IMR-90 (cell line): ENCODE results near the gene ANKRD30A. TPM values are rescaled to one million over a fixed set of nuclear protein-coding genes. Genes with fewer than 3 reads are reported as not detected.

Source experiments
- ATAC-seq: fragments of 200-7000 bp; cut with Tn5 transposase; 2 replicates; pipeline ENCODE4 v1.9.1; 2020; ENCODE audit warnings: low read depth, mild to moderate bottlenecking, moderate library complexity
- BruUV-seq: library from RNA; stranded (reverse); fragments of 400-500 nt; replicated peaks from 2 replicates; lab custom pipeline; 2021; lab: Mats Ljungman, UMichigan
- CTCF ChIA-PET: fragments of 300-600 bp; formaldehyde crosslinking; extraction: SDS; loops from one replicate; lab custom pipeline; 2021; ENCODE audit warnings: antibody characterized with exemption; lab: Yijun Ruan, JAX
- POLR2A ChIA-PET: fragments of 300-600 bp; sonication (Branson Sonifier 250); formaldehyde crosslinking; loops from one replicate; lab custom pipeline; 2022; ENCODE audit warnings: antibody characterized with exemption; ENCODE audit not compliant: unreplicated experiment; lab: Charles Lee
- DNase-seq: peaks from one replicate; pipeline ENCODE4 v3.0.0; 2013
- H2AFZ ChIP-seq: replicated peaks from 2 replicates; pipeline ENCODE3; 2013; ENCODE audit warnings: low read length, mild to moderate bottlenecking; ENCODE audit not compliant: poor library complexity
- H2AK5ac ChIP-seq: 2 replicates; pipeline ENCODE4 v1.6.1; 2013; ENCODE audit warnings: low read depth, low read length, inconsistent platforms
- H2AK9ac ChIP-seq: replicated peaks from 2 replicates; pipeline ENCODE3; 2013; ENCODE audit warnings: mild to moderate bottlenecking, low read depth, low read length, moderate library complexity; ENCODE audit not compliant: poor library complexity
- H2BK120ac ChIP-seq: 2 replicates; pipeline ENCODE4 v1.6.1; 2013; ENCODE audit warnings: low read depth, low read length, inconsistent platforms
- H2BK15ac ChIP-seq: 3 replicates; pipeline ENCODE4 v1.6.1; 2013; ENCODE audit warnings: low read depth, low read length, inconsistent platforms
- H2BK20ac ChIP-seq: 2 replicates; pipeline ENCODE4 v1.6.1; 2013; ENCODE audit warnings: low read depth, mild to moderate bottlenecking, inconsistent platforms, low read length, moderate library complexity
- H2BK5ac ChIP-seq: 2 replicates; pipeline ENCODE4 v1.6.1; 2013; ENCODE audit warnings: mild to moderate bottlenecking, low read depth, low read length, inconsistent platforms; ENCODE audit not compliant: poor library complexity, severe bottlenecking
- H3K14ac ChIP-seq: replicated peaks from 2 replicates; pipeline ENCODE4 v1.6.1; 2013; ENCODE audit warnings: low read depth, low read length, inconsistent platforms
- H3K18ac ChIP-seq: 2 replicates; pipeline ENCODE4 v1.6.1; 2013; ENCODE audit warnings: low read depth, low read length, control low read depth
- H3K23ac ChIP-seq: 2 replicates; pipeline ENCODE4 v1.6.1; 2013; ENCODE audit warnings: low read depth, low read length, inconsistent platforms
- H3K27ac ChIP-seq: 2 replicates; pipeline ENCODE4 v1.5.1; 2013; ENCODE audit warnings: mild to moderate bottlenecking, control low read depth, low read length; ENCODE audit not compliant: insufficient read depth
- H3K27me3 ChIP-seq: 2 replicates; pipeline ENCODE4 v1.6.1; 2013; ENCODE audit warnings: low read length; ENCODE audit not compliant: control insufficient read depth, insufficient read depth
- H3K36me3 ChIP-seq: 2 replicates; pipeline ENCODE4 v1.6.1; 2013; ENCODE audit warnings: low read length, mixed read lengths; ENCODE audit not compliant: control insufficient read depth, insufficient read depth
- H3K4ac ChIP-seq: 2 replicates; pipeline ENCODE4 v1.6.1; 2013; ENCODE audit warnings: low read depth, low read length, inconsistent platforms
- H3K4me1 ChIP-seq: 2 replicates; pipeline ENCODE4 v1.6.1; 2013; ENCODE audit warnings: low read length, mixed read lengths; ENCODE audit not compliant: control insufficient read depth, insufficient read depth
- H3K4me2 ChIP-seq: 2 replicates; pipeline ENCODE4 v1.6.1; 2013; ENCODE audit warnings: low read depth, mild to moderate bottlenecking, control low read depth, low read length, moderate library complexity
- H3K4me3 ChIP-seq: 2 replicates; pipeline ENCODE4 v1.5.1; 2013; ENCODE audit warnings: low read depth, mild to moderate bottlenecking, control low read depth, low read length, moderate library complexity; ENCODE audit not compliant: insufficient read depth
- H3K56ac ChIP-seq: 2 replicates; pipeline ENCODE4 v1.6.1; 2013; ENCODE audit warnings: low read length, inconsistent platforms; ENCODE audit not compliant: insufficient read depth; ENCODE audit errors: extremely low read depth
- H3K79me1 ChIP-seq, 2 experiments: 2 replicates each; pipeline ENCODE4 v1.6.1; 2013; ENCODE audit warnings: low read length in 2 of 2, inconsistent platforms in 1 of 2, low read depth in 1 of 2
- H3K9ac ChIP-seq: 2 replicates; pipeline ENCODE4 v1.6.1; 2013; ENCODE audit warnings: low read depth, low read length, control low read depth
- H3K9me1 ChIP-seq: 2 replicates; pipeline ENCODE4 v1.6.1; 2013; ENCODE audit warnings: low read length, inconsistent platforms; ENCODE audit not compliant: insufficient read depth
- H3K9me3 ChIP-seq: 2 replicates; pipeline ENCODE4 v1.6.1; 2013; ENCODE audit warnings: low read length; ENCODE audit not compliant: control insufficient read depth, insufficient read depth
- H4K20me1 ChIP-seq: 2 replicates; pipeline ENCODE4 v1.6.1; 2013; ENCODE audit warnings: low read length, inconsistent platforms; ENCODE audit not compliant: insufficient read depth
- H4K5ac ChIP-seq: 2 replicates; pipeline ENCODE4 v1.6.1; 2013; ENCODE audit warnings: mild to moderate bottlenecking, low read depth, low read length, control low read depth
- H4K8ac ChIP-seq, 2 experiments: 2 replicates each; pipeline ENCODE4 v1.6.1; 2013; ENCODE audit warnings: low read depth in 2 of 2, low read length in 2 of 2, control low read depth in 1 of 2, inconsistent platforms in 1 of 2
- H4K91ac ChIP-seq: 2 replicates; pipeline ENCODE4 v1.6.1; 2013; ENCODE audit warnings: low read depth, low read length, inconsistent platforms; ENCODE audit not compliant: insufficient read depth
- BHLHE40 ChIP-seq: fragments of 150-350 bp; IDR thresholded peaks from 2 replicates; pipeline ENCODE4 v1.6.1; 2016; ENCODE audit warnings: mild to moderate bottlenecking, low read depth, low read length
- CEBPB ChIP-seq: IDR thresholded peaks from 2 replicates; pipeline ENCODE4 v1.6.1; 2012; ENCODE audit warnings: low read depth, low read length, improper control_type of control experiment
- CHD1 ChIP-seq: IDR thresholded peaks from 2 replicates; pipeline ENCODE4 v1.6.1; 2012; ENCODE audit warnings: low read depth, low read length, improper control_type of control experiment
- CTCF ChIP-seq: conservative IDR thresholded peaks from 2 replicates; pipeline ENCODE4 v1.5.1; 2012; ENCODE audit warnings: mild to moderate bottlenecking, low read depth, low read length, improper control_type of control experiment
- ELK1 ChIP-seq: fragments of 150-350 bp; IDR thresholded peaks from 2 replicates; pipeline ENCODE4 v1.6.1; 2016; ENCODE audit warnings: low read depth, mild to moderate bottlenecking, low read length, moderate library complexity, borderline replicate concordance
- FOS ChIP-seq: fragments of 150-350 bp; IDR thresholded peaks from 2 replicates; pipeline ENCODE4 v1.6.1; 2016; ENCODE audit warnings: low read depth, low read length
- MAFK ChIP-seq: IDR thresholded peaks from 2 replicates; pipeline ENCODE4 v1.6.1; 2012; ENCODE audit warnings: low read depth, low read length, improper control_type of control experiment
- MAZ ChIP-seq: IDR thresholded peaks from 2 replicates; pipeline ENCODE4 v1.6.1; 2012; ENCODE audit warnings: low read depth, mild to moderate bottlenecking, low read length, improper control_type of control experiment, moderate library complexity, borderline replicate concordance
- MXI1 ChIP-seq: IDR thresholded peaks from 2 replicates; pipeline ENCODE4 v1.6.1; 2012; ENCODE audit warnings: low read depth, mild to moderate bottlenecking, low read length, moderate library complexity, borderline replicate concordance
- NFE2L2 ChIP-seq: fragments of 150-350 bp; IDR thresholded peaks from 2 replicates; pipeline ENCODE4 v1.6.1; 2016; ENCODE audit warnings: low read depth, mild to moderate bottlenecking, low read length
- POLR2A ChIP-seq: IDR thresholded peaks from 2 replicates; pipeline ENCODE4 v1.6.1; 2012; ENCODE audit warnings: mild to moderate bottlenecking, low read depth, low read length
- RAD21 ChIP-seq: IDR thresholded peaks from 2 replicates; pipeline ENCODE4 v1.6.1; 2012; ENCODE audit warnings: low read length, improper control_type of control experiment
- RCOR1 ChIP-seq: IDR thresholded peaks from 2 replicates; pipeline ENCODE4 v1.6.1; 2012; ENCODE audit warnings: mild to moderate bottlenecking, low read length, improper control_type of control experiment; ENCODE audit not compliant: insufficient replicate concordance
- RFX5 ChIP-seq: IDR thresholded peaks from 2 replicates; pipeline ENCODE4 v1.8.0; 2012; ENCODE audit warnings: low read depth, mild to moderate bottlenecking, low read length, moderate library complexity
- SMC3 ChIP-seq: fragments of 150-350 bp; IDR thresholded peaks from 2 replicates; pipeline ENCODE4 v1.6.1; 2016; ENCODE audit warnings: low read depth, mild to moderate bottlenecking, antibody characterized with exemption, low read length, moderate library complexity
- WGBS, 2 experiments: methylation state at CpG; one replicate each; pipeline versions ENCODE4 v1.1.5 to v1.1.7; 2013; ENCODE audit warnings: missing lambda C conversion rate in 2 of 2; ENCODE audit not compliant: insufficient read length in 1 of 2; ENCODE audit errors: extremely low coverage in 2 of 2; 5-methylcytosine and 5-hydroxymethylcytosine counted together
- dilution Hi-C: fragments of 300-500 bp; cut with HindIII; formaldehyde crosslinking; loops from one replicate; pipeline ENCODE4 v1.14.3; 2018; ENCODE audit warnings: low sequenced_read_pairs; ENCODE audit not compliant: unreplicated experiment
- in situ Hi-C: fragments of 300-500 bp; cut with MboI; formaldehyde crosslinking; loops from 3 replicates; pipeline ENCODE4 v1.14.3; 2019; ENCODE audit warnings: low sequenced_read_pairs, inconsistent platforms, mixed read lengths
- intact Hi-C: fragments of 100-400 bp; cut with micrococcal nuclease; formaldehyde crosslinking; loops from 2 replicates; pipeline ENCODE4 v1.10.0; 2022
- polyA plus RNA-seq, 3 experiments: library from polyadenylated mRNA; depleted of rRNA; stranded (reverse); fragments of >200 nt; gene quantifications; 2 replicates each; pipeline ENCODE4 v1.2.3, GENCODE V29; 2012; ENCODE audit warnings: low replicate concordance in 1 of 3
- total RNA-seq: library from RNA; depleted of rRNA; stranded (reverse); fragments of >200 nt; gene quantifications from 2 replicates; pipeline ENCODE4 v1.2.3, GENCODE V29; 2012
- TF ChIP-seq, protein P1 (sequence below): fragments of 150-350 bp; IDR thresholded peaks from 2 replicates; pipeline ENCODE4 v1.6.1; 2017; ENCODE audit warnings: mild to moderate bottlenecking, antibody characterized with exemption, low read length, low read depth

ANKRD30A gene
- total and polyA plus RNA-seq, 2 of the 4 experiments (the other 2 are of a cell fraction), result not detected

DNA sequence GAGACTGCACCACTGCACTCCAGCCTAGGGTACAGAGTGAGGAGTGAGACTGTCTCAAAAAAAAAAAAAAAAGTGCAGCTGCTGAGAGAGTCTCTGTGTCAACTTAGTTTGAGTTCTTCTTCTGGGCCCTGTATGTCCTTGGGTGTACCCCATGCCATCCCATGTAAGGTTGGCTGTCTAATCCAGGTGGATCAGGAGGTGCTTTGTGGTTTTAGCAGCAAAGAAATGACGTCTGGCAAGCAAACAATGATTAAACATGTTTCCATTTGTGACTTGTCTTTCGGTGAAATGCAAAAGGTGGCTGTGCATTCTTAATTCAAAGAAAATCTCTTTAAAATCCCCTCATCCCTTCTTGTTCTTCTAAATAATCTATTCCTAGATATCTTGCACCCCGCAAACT lies 255.9 kb downstream of the ANKRD30A start:
- no TSS peak for BruUV-seq
- no peak for TF ChIP-seq MAFK
- TF ChIP-seq POLR2A, result no peak
- TF ChIP-seq ELK1, result no peak
- no peak for TF ChIP-seq MAZ
- TF ChIP-seq RAD21, result no peak
- TF ChIP-seq FOS, result no peak
- no peak for TF ChIP-seq RFX5
- no peak for TF ChIP-seq BHLHE40
- no peak for TF ChIP-seq CEBPB
- TF ChIP-seq MXI1, result no peak
- no peak for TF ChIP-seq SMC3
- TF ChIP-seq NFE2L2, result no peak
- TF ChIP-seq RCOR1, result no peak
- TF ChIP-seq CTCF, result no peak
- no peak for TF ChIP-seq CHD1
- TF ChIP-seq, protein P1, sequence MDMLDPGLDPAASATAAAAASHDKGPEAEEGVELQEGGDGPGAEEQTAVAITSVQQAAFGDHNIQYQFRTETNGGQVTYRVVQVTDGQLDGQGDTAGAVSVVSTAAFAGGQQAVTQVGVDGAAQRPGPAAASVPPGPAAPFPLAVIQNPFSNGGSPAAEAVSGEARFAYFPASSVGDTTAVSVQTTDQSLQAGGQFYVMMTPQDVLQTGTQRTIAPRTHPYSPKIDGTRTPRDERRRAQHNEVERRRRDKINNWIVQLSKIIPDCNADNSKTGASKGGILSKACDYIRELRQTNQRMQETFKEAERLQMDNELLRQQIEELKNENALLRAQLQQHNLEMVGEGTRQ, result no peak
- H3K9me1 ChIP-seq, result no peaks in the 10 kb centered on the region
- no peak overlapping the region for H2AK5ac ChIP-seq
- no peak overlapping the region for H4K91ac ChIP-seq
- no peak overlapping the region for H3K4me2 ChIP-seq
- in situ Hi-C loops, result no loop called here
- no peak overlapping the region for H2BK120ac ChIP-seq
- H3K27me3 ChIP-seq, result no peaks in the 10 kb centered on the region
- H2BK20ac ChIP-seq, result no peak overlapping the region
- WGBS, 2 experiments, result 63% methylated on average over 2 of the region's 3 CpGs; no CpG with 5 or more reads in 1 of the 2 experiments
- intact Hi-C loops, result no loop called here
- H2BK15ac ChIP-seq, result no peak overlapping the region
- H3K56ac ChIP-seq, result no peak overlapping the region
- H3K14ac ChIP-seq, result no peak overlapping the region
- no peak overlapping the region for H2BK5ac ChIP-seq
- no peaks in the 10 kb centered on the region for H3K79me1 ChIP-seq
- H3K4me3 ChIP-seq, result no peak overlapping the region
- peaks cover 26% of the 10 kb centered on the region for H3K9me3 ChIP-seq
- DNase-seq (no peak), ATAC-seq (no peak)
- no peak overlapping the region for H3K23ac ChIP-seq
- H3K27ac ChIP-seq, result no peak overlapping the region
- H3K18ac ChIP-seq, result no peak overlapping the region
- no peaks in the 10 kb centered on the region for H4K20me1 ChIP-seq
- dilution Hi-C loops, result no loop called here
- no peak overlapping the region for H4K8ac ChIP-seq
- H2AFZ ChIP-seq, result no peak overlapping the region
- no peak overlapping the region for H2AK9ac ChIP-seq
- POLR2A ChIA-PET, result no interaction called here
- H3K4ac ChIP-seq, result no peak overlapping the region
- CTCF ChIA-PET, result no interaction called here
- no peak overlapping the region for H4K5ac ChIP-seq
- H3K36me3 ChIP-seq, result no peaks in the 10 kb centered on the region
- H3K4me1 ChIP-seq, result no peaks in the 10 kb centered on the region
- no peak overlapping the region for H3K9ac ChIP-seq
